ENCODE data around the gene C11orf16. TPM values are rescaled to one million over a fixed set of nuclear protein-coding genes. Genes with fewer than 3 reads are reported as not detected.
"Not testable (repeated sequence)": the region's sequence is repeated elsewhere in the genome, so short reads cannot be mapped to it uniquely, and the experiment has no call there.

C11orf16 gene
- total RNA-seq (2014; rRNA removed; shearing (Covaris generic)): not detected in 2 replicates

- Histone ChIP-seq H3K27ac (no peak within 1 kb of the TSS), H3K36me3 (no peaks in the 10 kb centered on the region), H3K4me1 (replicated peaks) (peaks cover 9% of the 10 kb centered on the region; the same call in 1 of the 2 replicates)
These were observed at the start of gene C11orf16 for GRCh38 chr11:8932564-8933180. C11orf16 (minus strand) TSS chr11:8932947; CDS start chr11:8932308, 639 bp downstream.

GRCh38 chr11:8980485-8980884, 47.7 kb upstream of the C11orf16 start:
- H3K4me3 ChIP-seq: no peak overlapping the region
- H3K27ac ChIP-seq: no peak overlapping the region
- H3K27me3 ChIP-seq (replicated peaks): no peaks in the 10 kb centered on the region
- H3K9me3 ChIP-seq (replicated peaks): no peaks in the 10 kb centered on the region
- H3K36me3 ChIP-seq: no peaks in the 10 kb centered on the region
- DNase-seq (ENCODE audit: low read depth in 1 of 2, low spot score in 2 of 2): no peak
- no peaks in the 10 kb centered on the region for H3K4me1 ChIP-seq (replicated peaks)

More at GRCh38 chr11:8932564-8933180, at the start of gene C11orf16:
- Histone ChIP-seq H3K9me3 (replicated peaks) (no peaks in the 10 kb centered on the region), H3K27me3 (replicated peaks) (no peaks in the 10 kb centered on the region), H3K4me3 (no peak within 1 kb of the TSS)
- no peak for DNase-seq (ENCODE audit: low read depth in 1 of 2, low spot score in 2 of 2)

GRCh38 chr11:8979365-8979764, 46.6 kb upstream of the C11orf16 start:
- not testable (repeated sequence) for H3K9me3 ChIP-seq (replicated peaks); H3K4me1 ChIP-seq (replicated peaks); H3K27ac ChIP-seq; DNase-seq (ENCODE audit: low read depth in 1 of 2, low spot score in 2 of 2); H3K27me3 ChIP-seq (replicated peaks); H3K4me3 ChIP-seq; H3K36me3 ChIP-seq

GRCh38 chr11:8973121-8973520, 40.4 kb upstream of the C11orf16 start:
- no peak overlapping the region for H3K27ac ChIP-seq
- DNase-seq (ENCODE audit: low read depth in 1 of 2, low spot score in 2 of 2): no peak
- H3K27me3 ChIP-seq (replicated peaks): no peaks in the 10 kb centered on the region
- H3K4me1 ChIP-seq (replicated peaks): no peaks in the 10 kb centered on the region
- H3K36me3 ChIP-seq: no peaks in the 10 kb centered on the region
- H3K9me3 ChIP-seq (replicated peaks): no peaks in the 10 kb centered on the region
- no peak overlapping the region for H3K4me3 ChIP-seq

GRCh38 chr11:8971924-8972316, 39.2 kb upstream of the C11orf16 start:
- Histone ChIP-seq H3K27ac (no peak overlapping the region), H3K36me3 (no peaks in the 10 kb centered on the region), H3K27me3 (replicated peaks) (no peaks in the 10 kb centered on the region), H3K4me3 (no peak overlapping the region), H3K4me1 (replicated peaks) (no peaks in the 10 kb centered on the region), H3K9me3 (replicated peaks) (no peaks in the 10 kb centered on the region)
- DNase-seq (ENCODE audit: low read depth in 1 of 2, low spot score in 2 of 2): no peak

GRCh38 chr11:8971196-8971923, 38.6 kb upstream of the C11orf16 start:
- H3K27ac ChIP-seq: no peak overlapping the region
- no peaks in the 10 kb centered on the region for H3K4me1 ChIP-seq (replicated peaks)
- H3K4me3 ChIP-seq: no peak overlapping the region
- H3K36me3 ChIP-seq: no peaks in the 10 kb centered on the region
- H3K27me3 ChIP-seq (replicated peaks): no peaks in the 10 kb centered on the region
- no peak for DNase-seq (ENCODE audit: low read depth in 1 of 2, low spot score in 2 of 2)
- H3K9me3 ChIP-seq (replicated peaks): no peaks in the 10 kb centered on the region

- no peaks in the 10 kb centered on the region for H3K9me3 ChIP-seq (replicated peaks)
- no peak overlapping the region for H3K27ac ChIP-seq
- H3K27me3 ChIP-seq (replicated peaks): no peaks in the 10 kb centered on the region
- peaks cover 8% of the 10 kb centered on the region for H3K4me1 ChIP-seq (replicated peaks)
- DNase-seq (ENCODE audit: low read depth in 1 of 2, low spot score in 2 of 2): no peak
- H3K36me3 ChIP-seq: peaks cover 8% of the 10 kb centered on the region; the same call in 1 of the 2 replicates
- H3K4me3 ChIP-seq: no peak overlapping the region
These were observed 34.4 kb upstream of the C11orf16 start for GRCh38 chr11:8967184-8967583.

- H3K27ac ChIP-seq: peak within 1 kb of the TSS; percentile 84
- peak; percentile 82 to 83 for DNase-seq (ENCODE audit: low read depth in 1 of 2, low spot score in 2 of 2)
- H3K9me3 ChIP-seq (replicated peaks): no peaks in the 10 kb centered on the region
- H3K4me3 ChIP-seq: peak within 1 kb of the TSS; percentile 85
- peaks cover 8% of the 10 kb centered on the region; the same call in 1 of the 2 replicates for H3K36me3 ChIP-seq
- peaks cover 8% of the 10 kb centered on the region for H3K4me1 ChIP-seq (replicated peaks)
- H3K27me3 ChIP-seq (replicated peaks): no peaks in the 10 kb centered on the region
These were observed 31.9 kb upstream of the C11orf16 start, which contains the start of gene TMEM9B for GRCh38 chr11:8964324-8965320. TMEM9B (minus strand) TSS chr11:8964442; CDS start chr11:8964313, 129 bp downstream.

- H3K27ac ChIP-seq: peak overlapping the region; percentile 84
- no peaks in the 10 kb centered on the region for H3K27me3 ChIP-seq (replicated peaks)
- peak overlapping the region; percentile 85 for H3K4me3 ChIP-seq
- H3K36me3 ChIP-seq: peaks cover 8% of the 10 kb centered on the region; the same call in 1 of the 2 replicates
- no peaks in the 10 kb centered on the region for H3K9me3 ChIP-seq (replicated peaks)
- H3K4me1 ChIP-seq (replicated peaks): peaks cover 12% of the 10 kb centered on the region
- peak in 1 of 2 experiments; percentile 50 for DNase-seq (ENCODE audit: low read depth in 1 of 2, low spot score in 2 of 2)
These were observed 31.0 kb upstream of the C11orf16 start for GRCh38 chr11:8963569-8964323.

- Histone ChIP-seq H3K27me3 (replicated peaks) (no peaks in the 10 kb centered on the region), H3K9me3 (replicated peaks) (no peaks in the 10 kb centered on the region), H3K4me3 (no peak overlapping the region; the same call in 1 of the 2 replicates), H3K27ac (no peak overlapping the region), H3K4me1 (replicated peaks) (peaks cover 12% of the 10 kb centered on the region), H3K36me3 (peaks cover 8% of the 10 kb centered on the region; the same call in 1 of the 2 replicates)
- DNase-seq (ENCODE audit: low read depth in 1 of 2, low spot score in 2 of 2): no peak
These were observed 30.1 kb upstream of the C11orf16 start for GRCh38 chr11:8962841-8963240.

- H3K36me3 ChIP-seq: peaks cover 8% of the 10 kb centered on the region; the same call in 1 of the 2 replicates
- H3K4me3 ChIP-seq: no peak overlapping the region
- no peaks in the 10 kb centered on the region for H3K27me3 ChIP-seq (replicated peaks)
- H3K9me3 ChIP-seq (replicated peaks): no peaks in the 10 kb centered on the region
- peaks cover 12% of the 10 kb centered on the region for H3K4me1 ChIP-seq (replicated peaks)
- H3K27ac ChIP-seq: no peak overlapping the region
- DNase-seq (ENCODE audit: low read depth in 1 of 2, low spot score in 2 of 2): no peak
These were observed 28.7 kb upstream of the C11orf16 start for GRCh38 chr11:8961401-8961800.

GRCh38 chr11:8959546-8960166, 26.9 kb upstream of the C11orf16 start:
- H3K36me3 ChIP-seq: peaks cover 8% of the 10 kb centered on the region; the same call in 1 of the 2 replicates
- no peak overlapping the region for H3K27ac ChIP-seq
- H3K9me3 ChIP-seq (replicated peaks): no peaks in the 10 kb centered on the region
- no peaks in the 10 kb centered on the region for H3K27me3 ChIP-seq (replicated peaks)
- H3K4me1 ChIP-seq (replicated peaks): peaks cover 7% of the 10 kb centered on the region; the same call in 1 of the 2 replicates
- H3K4me3 ChIP-seq: no peak overlapping the region
- peak in 1 of 2 experiments; percentile 29 for DNase-seq (ENCODE audit: low read depth in 1 of 2, low spot score in 2 of 2)

Measured in SJSA1 (cell line).